ENCODE measurements around the gene AGBL4.

AGBL4 gene

GRCh38 chr1:48932366-48932765 is 1091.4 kb downstream of the AGBL4 start:
- no peak for TF ChIP-seq GATA3 (IDR thresholded peaks at IDR 0.05; ENCODE audit: low read depth, low read length)
- TF ChIP-seq GATA2 (IDR thresholded peaks at IDR 0.05; ENCODE audit: low read depth, low read length): no peak

GRCh38 chr1:48931506-48932192 is 1092.1 kb downstream of the AGBL4 start:
- TF ChIP-seq GATA3 (IDR thresholded peaks at IDR 0.05; ENCODE audit: low read depth, low read length) (no peak), GATA2 (IDR thresholded peaks at IDR 0.05; ENCODE audit: low read depth, low read length) (no peak)

- TF ChIP-seq GATA2 (IDR thresholded peaks at IDR 0.05; ENCODE audit: low read depth, low read length): no peak
- TF ChIP-seq GATA3 (IDR thresholded peaks at IDR 0.05; ENCODE audit: low read depth, low read length): no peak
Observed at GRCh38 chr1:48930011-48930410, 1093.7 kb downstream of the AGBL4 start.

- TF ChIP-seq GATA3 (IDR thresholded peaks at IDR 0.05; ENCODE audit: low read depth, low read length) (no peak), GATA2 (IDR thresholded peaks at IDR 0.05; ENCODE audit: low read depth, low read length) (no peak)
Observed at GRCh38 chr1:48924099-48924498, 1099.7 kb downstream of the AGBL4 start.

GRCh38 chr1:48923116-48923515 is 1100.6 kb downstream of the AGBL4 start:
- TF ChIP-seq GATA2 (IDR thresholded peaks at IDR 0.05; ENCODE audit: low read depth, low read length) (no peak), GATA3 (IDR thresholded peaks at IDR 0.05; ENCODE audit: low read depth, low read length) (no peak)

- TF ChIP-seq GATA3 (IDR thresholded peaks at IDR 0.05; ENCODE audit: low read depth, low read length) (no peak), GATA2 (IDR thresholded peaks at IDR 0.05; ENCODE audit: low read depth, low read length) (no peak)
Observed at GRCh38 chr1:48920851-48921250, 1102.9 kb downstream of the AGBL4 start.

- TF ChIP-seq GATA2 (IDR thresholded peaks at IDR 0.05; ENCODE audit: low read depth, low read length) (peak; percentile 88), GATA3 (IDR thresholded peaks at IDR 0.05; ENCODE audit: low read depth, low read length) (no peak)
Observed at GRCh38 chr1:48917901-48918603, 1105.7 kb downstream of the AGBL4 start.

GRCh38 chr1:48917070-48917454 is 1106.7 kb downstream of the AGBL4 start:
- TF ChIP-seq GATA3 (IDR thresholded peaks at IDR 0.05; ENCODE audit: low read depth, low read length): no peak
- no peak for TF ChIP-seq GATA2 (IDR thresholded peaks at IDR 0.05; ENCODE audit: low read depth, low read length)

DNA sequence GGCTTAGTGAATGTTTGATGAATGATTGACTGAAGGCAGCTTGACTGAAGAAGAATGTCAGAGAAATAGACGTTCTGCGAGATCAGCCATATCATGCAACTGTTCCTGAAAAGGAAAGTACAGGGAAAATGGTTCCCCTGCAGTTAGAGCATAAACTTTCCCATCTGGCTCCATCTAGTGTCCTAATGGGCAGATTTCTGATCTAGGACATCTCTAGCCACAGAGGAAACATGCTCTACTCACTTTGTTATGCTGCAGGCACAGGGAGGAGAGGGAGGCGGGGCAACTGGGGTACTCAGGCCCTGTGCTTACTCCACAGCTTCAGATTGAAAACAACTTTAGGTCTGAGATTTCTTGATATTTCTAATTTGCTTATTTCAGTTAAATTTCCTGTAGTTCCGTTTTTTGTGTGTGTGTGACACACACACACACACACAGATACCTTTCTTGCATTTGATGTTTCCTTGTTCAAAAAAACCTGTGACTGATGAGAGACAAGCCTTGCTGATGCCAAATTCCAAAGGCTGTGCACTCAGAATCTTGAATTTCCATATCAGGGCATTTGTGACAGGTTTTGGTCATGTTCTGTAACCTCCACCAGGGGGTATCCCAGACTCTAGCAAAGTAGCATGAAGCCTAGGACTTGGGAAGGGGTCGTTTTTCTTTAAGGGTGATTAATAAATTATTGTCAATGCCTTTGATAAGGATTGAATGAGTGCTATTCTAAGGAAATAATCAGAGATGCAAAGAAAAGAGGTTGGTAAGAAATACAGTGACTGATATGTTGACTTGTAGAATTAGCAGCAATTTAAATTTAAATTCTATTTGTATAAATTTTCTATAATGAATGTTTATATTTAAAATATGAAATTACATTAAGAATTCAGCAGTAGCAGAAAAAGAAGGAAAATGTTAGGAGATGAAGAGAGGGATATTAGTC is 1107.4 kb downstream of the AGBL4 start:
- peak; percentile 60 for TF ChIP-seq GATA2 (IDR thresholded peaks at IDR 0.05; ENCODE audit: low read depth, low read length)
- no peak for TF ChIP-seq GATA3 (IDR thresholded peaks at IDR 0.05; ENCODE audit: low read depth, low read length)

DNA sequence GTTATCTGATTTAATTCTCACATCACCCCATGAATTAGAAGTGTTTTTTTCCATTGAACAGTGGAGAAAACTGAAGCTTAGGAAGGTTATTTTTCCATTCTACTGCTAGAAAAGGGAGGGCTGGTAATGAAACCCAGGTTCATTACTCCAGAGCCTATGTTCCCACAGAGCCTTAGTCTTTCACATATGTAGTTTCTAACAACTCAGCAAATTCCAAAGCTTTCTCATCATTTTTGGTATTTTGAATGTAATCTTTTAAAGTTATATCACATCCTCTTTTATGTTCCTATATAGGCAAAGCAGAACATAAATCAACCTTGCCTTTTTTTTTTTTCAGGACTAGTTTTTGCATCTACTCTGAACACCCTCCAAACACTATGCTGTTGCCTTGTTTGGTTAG is 1115.1 kb downstream of the AGBL4 start:
- TF ChIP-seq GATA3 (IDR thresholded peaks at IDR 0.05; ENCODE audit: low read depth, low read length) (no peak), GATA2 (IDR thresholded peaks at IDR 0.05; ENCODE audit: low read depth, low read length) (no peak)

DNA sequence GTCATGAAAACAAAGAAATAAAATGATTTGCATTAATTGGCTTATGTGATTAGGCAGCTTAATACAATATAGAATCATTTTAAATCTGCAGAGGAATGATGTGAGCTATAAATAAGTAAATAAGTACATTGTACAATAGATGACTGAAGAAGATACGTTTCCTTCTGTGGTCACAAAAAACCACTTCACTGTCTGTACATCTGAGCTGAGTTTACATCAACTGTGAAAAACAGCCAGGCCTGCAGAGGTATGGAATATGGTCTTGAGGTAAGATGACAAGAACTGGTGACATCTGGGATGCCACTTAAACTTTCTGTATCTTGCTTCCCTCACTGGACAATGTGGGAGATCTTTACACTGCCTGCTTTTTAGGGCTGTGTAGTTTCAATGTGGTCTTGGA is 1117.0 kb downstream of the AGBL4 start:
- TF ChIP-seq GATA3 (IDR thresholded peaks at IDR 0.05; ENCODE audit: low read depth, low read length): no peak
- no peak for TF ChIP-seq GATA2 (IDR thresholded peaks at IDR 0.05; ENCODE audit: low read depth, low read length)

DNA sequence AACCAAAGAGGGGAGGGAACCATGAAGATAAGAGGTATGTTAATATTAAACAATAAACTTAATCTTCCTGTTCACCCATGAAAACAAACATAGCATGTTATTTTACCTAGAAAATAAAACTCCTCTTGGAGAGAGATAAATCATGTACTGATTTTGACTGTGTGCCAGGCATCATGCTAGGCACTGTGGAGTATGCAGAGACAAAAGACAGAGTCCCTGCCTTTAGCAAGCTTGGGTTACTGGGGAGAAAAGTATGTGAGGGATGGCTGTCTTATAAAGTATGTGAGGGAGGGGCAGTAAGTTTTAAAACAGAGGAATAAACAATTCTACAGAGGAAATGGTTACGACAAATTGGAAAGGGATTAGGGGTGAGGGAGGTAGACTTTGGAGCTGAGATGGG is 1117.6 kb downstream of the AGBL4 start:
- TF ChIP-seq GATA2 (IDR thresholded peaks at IDR 0.05; ENCODE audit: low read depth, low read length) (no peak), GATA3 (IDR thresholded peaks at IDR 0.05; ENCODE audit: low read depth, low read length) (no peak)

- TF ChIP-seq GATA2 (IDR thresholded peaks at IDR 0.05; ENCODE audit: low read depth, low read length): no peak
- TF ChIP-seq GATA3 (IDR thresholded peaks at IDR 0.05; ENCODE audit: low read depth, low read length): no peak
Observed at GRCh38 chr1:48903291-48903690, 1120.5 kb downstream of the AGBL4 start.

GRCh38 chr1:48898894-48899293 is 1124.9 kb downstream of the AGBL4 start:
- TF ChIP-seq GATA3 (IDR thresholded peaks at IDR 0.05; ENCODE audit: low read depth, low read length) (no peak), GATA2 (IDR thresholded peaks at IDR 0.05; ENCODE audit: low read depth, low read length) (no peak)

All from SH-SY5Y (cell line).